ENCODE measurements around the gene HP1BP3. TPM values are rescaled to one million over a fixed set of nuclear protein-coding genes. Genes with fewer than 3 reads are reported as not detected.

Gene HP1BP3
- total and polyA plus RNA-seq, 7 donors = 54.6 to 269 (median 158) TPM

DNA sequence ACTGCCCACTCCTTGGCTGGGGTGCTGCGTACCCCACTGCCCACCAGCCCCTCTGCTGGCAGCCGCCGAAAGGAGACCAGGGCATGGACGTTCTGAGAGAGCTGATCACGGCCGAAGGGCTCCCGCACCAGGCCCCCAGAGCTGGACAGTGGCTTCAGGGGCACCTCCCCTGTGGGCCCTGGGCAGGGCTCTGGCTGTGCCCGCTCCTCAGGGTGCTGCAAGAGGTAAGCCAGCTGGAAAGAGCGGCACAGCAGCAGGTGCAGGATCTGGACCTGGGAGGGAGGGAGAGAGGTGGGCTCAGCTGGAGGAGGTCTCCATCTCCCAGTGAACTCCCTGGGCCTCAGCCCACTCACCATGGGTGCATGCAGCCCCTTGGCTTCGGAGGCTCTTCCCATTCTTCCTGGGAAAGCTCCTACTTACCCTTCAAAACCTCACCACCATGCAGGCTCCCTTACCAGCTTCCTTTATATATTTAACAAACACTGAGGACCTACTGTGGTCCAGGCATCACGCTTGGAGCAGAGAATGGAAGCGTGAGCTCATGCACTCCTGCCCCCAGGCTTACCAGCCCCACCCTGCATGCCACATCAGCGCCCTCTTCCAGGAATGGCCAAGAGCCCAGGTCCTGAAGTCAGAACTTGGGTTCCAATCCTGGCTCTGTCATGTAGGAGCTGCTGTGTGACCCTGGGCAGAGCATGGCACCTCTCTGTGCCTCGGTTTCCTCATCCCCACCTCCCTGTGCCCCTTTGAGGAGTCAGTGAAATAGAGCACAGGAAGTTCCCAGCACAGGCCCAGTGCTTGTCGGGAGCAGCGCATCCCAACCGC lies 62.5 kb downstream of the HP1BP3 start:
- WGBS, 2 donors = 90 to 93% methylated on average over 17 of the region's 17 CpGs
- intact Hi-C loops (cut with DNase I) = no loop called here
- H3K36me3 ChIP-seq = no peaks in the 10 kb centered on the region
- H3K27me3 ChIP-seq = no peaks in the 10 kb centered on the region
- DNase-seq = peak; percentile 38
- H3K9me3 ChIP-seq = no peaks in the 10 kb centered on the region
- H3K27ac ChIP-seq = no peak overlapping the region
- no peak overlapping the region for H3K4me3 ChIP-seq
- TF ChIP-seq, protein P1, sequence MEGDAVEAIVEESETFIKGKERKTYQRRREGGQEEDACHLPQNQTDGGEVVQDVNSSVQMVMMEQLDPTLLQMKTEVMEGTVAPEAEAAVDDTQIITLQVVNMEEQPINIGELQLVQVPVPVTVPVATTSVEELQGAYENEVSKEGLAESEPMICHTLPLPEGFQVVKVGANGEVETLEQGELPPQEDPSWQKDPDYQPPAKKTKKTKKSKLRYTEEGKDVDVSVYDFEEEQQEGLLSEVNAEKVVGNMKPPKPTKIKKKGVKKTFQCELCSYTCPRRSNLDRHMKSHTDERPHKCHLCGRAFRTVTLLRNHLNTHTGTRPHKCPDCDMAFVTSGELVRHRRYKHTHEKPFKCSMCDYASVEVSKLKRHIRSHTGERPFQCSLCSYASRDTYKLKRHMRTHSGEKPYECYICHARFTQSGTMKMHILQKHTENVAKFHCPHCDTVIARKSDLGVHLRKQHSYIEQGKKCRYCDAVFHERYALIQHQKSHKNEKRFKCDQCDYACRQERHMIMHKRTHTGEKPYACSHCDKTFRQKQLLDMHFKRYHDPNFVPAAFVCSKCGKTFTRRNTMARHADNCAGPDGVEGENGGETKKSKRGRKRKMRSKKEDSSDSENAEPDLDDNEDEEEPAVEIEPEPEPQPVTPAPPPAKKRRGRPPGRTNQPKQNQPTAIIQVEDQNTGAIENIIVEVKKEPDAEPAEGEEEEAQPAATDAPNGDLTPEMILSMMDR (IDR thresholded peaks at IDR 0.05) = no peak
- no peak for TF ChIP-seq EP300 (IDR thresholded peaks at IDR 0.05)
- TF ChIP-seq POLR2AphosphoS5 (IDR thresholded peaks at IDR 0.05) = no peak
- TF ChIP-seq POLR2A (IDR thresholded peaks at IDR 0.05) = no peak
- no peaks in the 10 kb centered on the region for H3K4me1 ChIP-seq

DNA sequence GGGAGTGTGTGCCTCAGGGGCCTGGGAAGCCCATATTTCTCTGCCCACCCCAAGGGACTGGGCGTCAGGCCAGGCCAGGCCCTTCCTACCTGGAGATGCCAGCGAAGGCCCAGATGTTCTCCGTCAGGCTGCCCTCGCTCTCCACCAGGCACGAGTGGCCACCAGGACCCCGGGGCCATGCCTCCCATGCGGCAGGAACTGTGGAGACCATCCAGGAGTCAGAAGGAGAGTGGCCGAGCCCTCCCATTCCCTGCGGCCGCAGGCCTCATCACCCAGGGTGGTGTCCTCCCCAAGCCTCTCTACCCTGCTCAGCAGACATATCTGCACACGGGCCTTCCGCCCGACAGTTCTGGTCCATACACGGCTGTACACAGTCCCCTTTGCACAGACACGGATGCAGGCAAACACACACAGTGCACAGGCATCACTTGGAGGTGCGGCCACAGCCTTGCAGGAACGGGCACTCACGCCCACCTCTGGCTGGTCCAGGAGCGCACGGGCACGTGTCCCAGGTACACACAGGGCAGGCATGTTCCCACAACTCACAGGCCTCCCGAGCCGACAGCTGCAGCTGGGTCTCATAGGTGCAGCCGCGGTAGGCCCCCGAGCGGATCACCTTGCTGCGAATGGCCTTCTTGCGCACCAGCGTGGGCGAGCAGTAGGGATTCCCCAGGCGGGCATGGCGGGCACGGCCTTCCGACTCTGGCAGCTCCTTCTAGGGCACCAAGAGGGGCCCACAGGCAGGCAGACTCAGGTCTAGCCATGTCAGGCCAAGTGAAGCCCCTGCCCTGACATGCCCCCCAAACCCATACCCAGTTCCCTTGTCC lies 63.4 kb downstream of the HP1BP3 start:
- H3K4me1 ChIP-seq = no peaks in the 10 kb centered on the region
- H3K36me3 ChIP-seq = no peaks in the 10 kb centered on the region
- DNase-seq = peak; percentile 54
- intact Hi-C loops (cut with DNase I) = no loop called here
- 87 to 93% methylated on average over 35 of the region's 35 CpGs for WGBS, 2 donors
- no peak overlapping the region for H3K27ac ChIP-seq
- H3K27me3 ChIP-seq = no peaks in the 10 kb centered on the region
- TF ChIP-seq EP300 (IDR thresholded peaks at IDR 0.05) (no peak), POLR2AphosphoS5 (IDR thresholded peaks at IDR 0.05) (no peak), POLR2A (IDR thresholded peaks at IDR 0.05) (no peak)
- TF ChIP-seq, protein P1 (IDR thresholded peaks at IDR 0.05) = no peak
- H3K4me3 ChIP-seq = no peak overlapping the region
- no peaks in the 10 kb centered on the region for H3K9me3 ChIP-seq

DNA sequence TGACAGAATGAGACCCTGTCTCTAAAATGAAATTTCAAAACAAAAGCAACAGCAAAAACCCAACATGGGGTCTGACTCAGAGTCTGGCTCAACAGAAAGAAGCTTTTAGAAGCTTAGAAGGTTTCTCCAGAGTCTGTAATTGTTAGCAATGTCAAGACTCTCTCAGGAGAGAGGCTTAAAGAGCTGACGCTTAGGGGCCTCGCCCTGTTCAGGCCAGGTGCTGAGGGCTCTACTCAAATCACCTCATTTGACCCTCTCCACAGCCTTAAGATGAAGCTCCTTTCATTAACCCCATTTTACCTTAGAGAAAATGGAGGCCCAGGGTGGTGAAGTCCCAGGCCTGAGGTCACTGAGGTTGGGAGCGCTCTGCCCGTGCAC lies 64.0 kb downstream of the HP1BP3 start:
- intact Hi-C loops (cut with DNase I) = no loop called here
- H3K4me1 ChIP-seq = peaks cover 0 to 2% (median 1%) of the 10 kb centered on the region in 4 donors
- 63 to 78% methylated on average over 4 of the region's 4 CpGs for WGBS, 2 donors

DNA sequence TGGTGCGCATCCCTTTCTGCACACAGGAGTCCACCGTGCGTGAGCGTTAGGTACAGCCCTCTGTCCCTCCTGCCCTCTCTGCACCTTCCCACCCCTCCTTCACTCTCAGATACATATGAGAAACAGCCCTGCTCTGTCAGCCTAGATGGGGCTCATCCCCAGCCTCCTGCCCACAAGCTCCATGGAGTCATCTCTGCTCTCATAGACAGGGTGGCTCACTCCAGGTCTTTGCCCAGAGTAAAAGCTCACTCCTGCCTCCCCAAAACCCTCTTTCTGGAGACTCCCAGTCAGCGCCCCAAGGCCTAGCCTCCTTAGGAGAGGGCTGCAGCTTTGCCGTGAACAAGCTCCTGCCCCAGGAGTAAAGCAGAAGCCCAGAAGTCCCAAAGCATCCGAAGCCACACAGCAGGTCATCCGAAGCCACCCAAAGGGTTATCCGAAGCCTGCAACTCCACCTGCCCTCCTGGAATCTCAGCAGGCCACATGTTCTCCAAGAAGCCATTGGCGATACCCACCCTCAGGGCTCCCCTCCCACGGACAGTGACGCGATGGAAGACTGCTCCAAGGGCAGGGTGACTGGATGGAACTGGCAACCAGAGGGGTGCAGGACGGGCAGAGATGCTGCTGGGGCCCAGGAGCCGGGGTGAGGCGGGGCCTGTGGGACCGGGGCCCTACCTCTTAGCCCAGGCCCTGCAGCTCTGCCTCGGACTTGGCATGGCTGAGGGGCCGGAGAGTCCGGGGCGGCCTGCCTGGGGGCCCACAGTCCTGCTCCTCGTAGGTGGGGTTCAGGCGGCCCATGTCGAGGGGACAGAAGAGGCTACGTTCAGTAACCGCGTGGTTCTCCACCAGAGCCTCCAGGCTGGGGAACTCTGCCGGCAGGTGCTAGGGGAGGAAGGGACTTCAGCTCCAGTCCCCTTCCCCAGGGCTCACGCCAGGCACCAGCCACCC lies 65.7 kb downstream of the HP1BP3 start:
- no peaks in the 10 kb centered on the region for H3K36me3 ChIP-seq
- peaks cover 0 to 13% (median 10%) of the 10 kb centered on the region in 4 donors for H3K4me1 ChIP-seq
- no peaks in the 10 kb centered on the region for H3K27me3 ChIP-seq
- no peak overlapping the region for H3K4me3 ChIP-seq
- no peak for TF ChIP-seq POLR2A (IDR thresholded peaks at IDR 0.05)
- TF ChIP-seq, protein P1 (IDR thresholded peaks at IDR 0.05) = no peak
- TF ChIP-seq EP300 (IDR thresholded peaks at IDR 0.05) = no peak
- no peak for TF ChIP-seq POLR2AphosphoS5 (IDR thresholded peaks at IDR 0.05)
- peak; percentile 61 for DNase-seq
- intact Hi-C loops (cut with DNase I) = no loop called here
- H3K9me3 ChIP-seq = no peaks in the 10 kb centered on the region
- 91 to 93% methylated on average over 29 of the region's 29 CpGs for WGBS, 2 donors
- no peak overlapping the region for H3K27ac ChIP-seq

More for the DNA sequence above, 64.0 kb downstream of the HP1BP3 start:
- no peak for TF ChIP-seq POLR2AphosphoS5 (IDR thresholded peaks at IDR 0.05)
- no peak for TF ChIP-seq EP300 (IDR thresholded peaks at IDR 0.05)
- TF ChIP-seq, protein P1 (IDR thresholded peaks at IDR 0.05) = no peak
- TF ChIP-seq POLR2A (IDR thresholded peaks at IDR 0.05) = no peak
- no peaks in the 10 kb centered on the region for H3K9me3 ChIP-seq
- H3K36me3 ChIP-seq = no peaks in the 10 kb centered on the region
- no peaks in the 10 kb centered on the region for H3K27me3 ChIP-seq
- DNase-seq = no peak
- no peak overlapping the region for H3K27ac ChIP-seq
- H3K4me3 ChIP-seq = no peak overlapping the region

Data from sigmoid colon (tissue), 7 donors.